ENCODE measurements around the gene SRCIN1. TPM values are rescaled to one million over a fixed set of nuclear protein-coding genes. Genes with fewer than 3 reads are reported as not detected.

The SRCIN1 gene
- polyA plus RNA-seq, 1 donor from 2014 or later: not detected

- Mint-ChIP-seq H3K4me3 (peak overlapping the region in 1 of 4 donors; percentile 49), H3K4me1 (peaks cover 0 to 10% (median 9%) of the 10 kb centered on the region in 3 donors), H3K27me3 (peaks cover 35% of the 10 kb centered on the region), H3K36me3 (no peaks in the 10 kb centered on the region), H3K9me3 (no peaks in the 10 kb centered on the region), H3K27ac (peak overlapping the region in 1 of 3 donors; percentile 35)
Measured at GRCh38 chr17:38562215-38562569, 43.6 kb downstream of the SRCIN1 start.

GRCh38 chr17:38561416-38562214 lies 44.1 kb downstream of the SRCIN1 start:
- Mint-ChIP-seq H3K4me3 (no peak overlapping the region), H3K27me3 (peaks cover 30% of the 10 kb centered on the region), H3K4me1 (peaks cover 0 to 10% (median 9%) of the 10 kb centered on the region in 3 donors), H3K36me3 (no peaks in the 10 kb centered on the region), H3K27ac (peak overlapping the region in 1 of 3 donors; percentile 62), H3K9me3 (no peaks in the 10 kb centered on the region)

GRCh38 chr17:38560503-38561318 lies 45.0 kb downstream of the SRCIN1 start:
- H3K9me3 Mint-ChIP-seq: no peaks in the 10 kb centered on the region
- no peaks in the 10 kb centered on the region for H3K36me3 Mint-ChIP-seq
- peaks cover 25% of the 10 kb centered on the region for H3K27me3 Mint-ChIP-seq
- H3K4me1 Mint-ChIP-seq: peaks cover 0 to 10% (median 9%) of the 10 kb centered on the region in 3 donors
- H3K4me3 Mint-ChIP-seq: peak overlapping the region in 3 of 4 donors; percentile 37 to 86 (median 75)
- peak overlapping the region in 2 of 3 donors; percentile 62 to 86 for H3K27ac Mint-ChIP-seq

GRCh38 chr17:38559880-38560230 lies 45.9 kb downstream of the SRCIN1 start:
- Mint-ChIP-seq H3K36me3 (no peaks in the 10 kb centered on the region), H3K27ac (peak overlapping the region in 1 of 3 donors; percentile 62), H3K27me3 (peaks cover 20% of the 10 kb centered on the region), H3K4me1 (peaks cover 0 to 10% (median 9%) of the 10 kb centered on the region in 3 donors), H3K4me3 (peak overlapping the region in 2 of 4 donors; percentile 91 to 96), H3K9me3 (no peaks in the 10 kb centered on the region)

GRCh38 chr17:38559051-38559879 lies 46.5 kb downstream of the SRCIN1 start:
- H3K27me3 Mint-ChIP-seq: peaks cover 17% of the 10 kb centered on the region
- peak overlapping the region in 2 of 3 donors; percentile 72 to 86 for H3K27ac Mint-ChIP-seq
- peaks cover 0 to 10% (median 9%) of the 10 kb centered on the region in 3 donors for H3K4me1 Mint-ChIP-seq
- peak overlapping the region; percentile 91 to 98 (median 96) for H3K4me3 Mint-ChIP-seq
- H3K36me3 Mint-ChIP-seq: no peaks in the 10 kb centered on the region
- H3K9me3 Mint-ChIP-seq: no peaks in the 10 kb centered on the region

- H3K9me3 Mint-ChIP-seq: no peaks in the 10 kb centered on the region
- H3K27me3 Mint-ChIP-seq: peaks cover 18% of the 10 kb centered on the region
- no peaks in the 10 kb centered on the region for H3K36me3 Mint-ChIP-seq
- H3K4me3 Mint-ChIP-seq: peak overlapping the region; percentile 91 to 98 (median 96)
- peaks cover 0 to 9% (median 9%) of the 10 kb centered on the region in 3 donors for H3K4me1 Mint-ChIP-seq
- peak overlapping the region in 2 of 3 donors; percentile 19 to 72 for H3K27ac Mint-ChIP-seq
Measured at GRCh38 chr17:38558728-38559050, 47.1 kb downstream of the SRCIN1 start.

- Mint-ChIP-seq H3K27ac (peak overlapping the region in 2 of 3 donors; percentile 53 to 72), H3K27me3 (peaks cover 15% of the 10 kb centered on the region), H3K36me3 (no peaks in the 10 kb centered on the region), H3K4me1 (peaks cover 0 to 9% (median 7%) of the 10 kb centered on the region in 3 donors), H3K4me3 (peak overlapping the region; percentile 91 to 98 (median 96)), H3K9me3 (no peaks in the 10 kb centered on the region)
Measured at GRCh38 chr17:38557836-38558727, 47.7 kb downstream of the SRCIN1 start.

GRCh38 chr17:38557396-38557795 lies 48.4 kb downstream of the SRCIN1 start:
- H3K36me3 Mint-ChIP-seq: no peaks in the 10 kb centered on the region
- no peaks in the 10 kb centered on the region for H3K9me3 Mint-ChIP-seq
- peak overlapping the region in 3 of 4 donors; percentile 25 to 96 (median 91) for H3K4me3 Mint-ChIP-seq
- peaks cover 0 to 9% (median 6%) of the 10 kb centered on the region in 3 donors for H3K4me1 Mint-ChIP-seq
- peaks cover 11% of the 10 kb centered on the region for H3K27me3 Mint-ChIP-seq
- no peak overlapping the region for H3K27ac Mint-ChIP-seq

- Mint-ChIP-seq H3K4me3 (peak overlapping the region in 2 of 4 donors; percentile 51 to 72), H3K36me3 (no peaks in the 10 kb centered on the region), H3K27ac (no peak overlapping the region), H3K9me3 (no peaks in the 10 kb centered on the region), H3K4me1 (peaks cover 0 to 9% (median 6%) of the 10 kb centered on the region in 3 donors), H3K27me3 (peaks cover 11% of the 10 kb centered on the region)
Measured at GRCh38 chr17:38556239-38556638, 49.5 kb downstream of the SRCIN1 start.

GRCh38 chr17:38554430-38555350 lies 51.1 kb downstream of the SRCIN1 start:
- H3K4me1 Mint-ChIP-seq: peaks cover 0 to 4% (median 2%) of the 10 kb centered on the region in 3 donors
- H3K27me3 Mint-ChIP-seq: peaks cover 12% of the 10 kb centered on the region
- peak overlapping the region in 1 of 4 donors; percentile 4 for H3K4me3 Mint-ChIP-seq
- no peaks in the 10 kb centered on the region for H3K9me3 Mint-ChIP-seq
- H3K27ac Mint-ChIP-seq: no peak overlapping the region
- H3K36me3 Mint-ChIP-seq: no peaks in the 10 kb centered on the region

GRCh38 chr17:38552343-38552742 lies 53.4 kb downstream of the SRCIN1 start:
- no peak overlapping the region for H3K27ac Mint-ChIP-seq

GRCh38 chr17:38551121-38551520 lies 54.6 kb downstream of the SRCIN1 start:
- H3K36me3 Mint-ChIP-seq: no peaks in the 10 kb centered on the region

More at GRCh38 chr17:38552343-38552742, 53.4 kb downstream of the SRCIN1 start:
- H3K36me3 Mint-ChIP-seq: no peaks in the 10 kb centered on the region
- peaks cover 14% of the 10 kb centered on the region for H3K27me3 Mint-ChIP-seq
- H3K4me1 Mint-ChIP-seq: no peaks in the 10 kb centered on the region
- no peak overlapping the region for H3K4me3 Mint-ChIP-seq
- no peaks in the 10 kb centered on the region for H3K9me3 Mint-ChIP-seq

GRCh38 chr17:38550661-38551060 lies 55.1 kb downstream of the SRCIN1 start:
- Mint-ChIP-seq H3K9me3 (no peaks in the 10 kb centered on the region), H3K4me3 (no peak overlapping the region), H3K4me1 (no peaks in the 10 kb centered on the region), H3K36me3 (no peaks in the 10 kb centered on the region), H3K27ac (no peak overlapping the region), H3K27me3 (peaks cover 22% of the 10 kb centered on the region)

More at GRCh38 chr17:38551121-38551520, 54.6 kb downstream of the SRCIN1 start:
- no peak overlapping the region for H3K4me3 Mint-ChIP-seq
- H3K27ac Mint-ChIP-seq: no peak overlapping the region
- H3K4me1 Mint-ChIP-seq: no peaks in the 10 kb centered on the region
- H3K27me3 Mint-ChIP-seq: peaks cover 22% of the 10 kb centered on the region
- no peaks in the 10 kb centered on the region for H3K9me3 Mint-ChIP-seq

Measured in IgD-negative memory B cell (primary cell).